Activated T-cell treated with anti-CD3 and anti-CD28 coated beads, Interleukin-2, amount 50 U/mL, for 1 hour (primary cell): ENCODE data around the gene TMEM30B.

Experiments used
- DNase-seq: peaks from one replicate; pipeline ENCODE4 v3.0.0-alpha.2; 2020

Gene TMEM30B

GRCh38 chr14:61229475-61229888, 51.7 kb downstream of the TMEM30B start:
- DNase-seq: no peak

DNA sequence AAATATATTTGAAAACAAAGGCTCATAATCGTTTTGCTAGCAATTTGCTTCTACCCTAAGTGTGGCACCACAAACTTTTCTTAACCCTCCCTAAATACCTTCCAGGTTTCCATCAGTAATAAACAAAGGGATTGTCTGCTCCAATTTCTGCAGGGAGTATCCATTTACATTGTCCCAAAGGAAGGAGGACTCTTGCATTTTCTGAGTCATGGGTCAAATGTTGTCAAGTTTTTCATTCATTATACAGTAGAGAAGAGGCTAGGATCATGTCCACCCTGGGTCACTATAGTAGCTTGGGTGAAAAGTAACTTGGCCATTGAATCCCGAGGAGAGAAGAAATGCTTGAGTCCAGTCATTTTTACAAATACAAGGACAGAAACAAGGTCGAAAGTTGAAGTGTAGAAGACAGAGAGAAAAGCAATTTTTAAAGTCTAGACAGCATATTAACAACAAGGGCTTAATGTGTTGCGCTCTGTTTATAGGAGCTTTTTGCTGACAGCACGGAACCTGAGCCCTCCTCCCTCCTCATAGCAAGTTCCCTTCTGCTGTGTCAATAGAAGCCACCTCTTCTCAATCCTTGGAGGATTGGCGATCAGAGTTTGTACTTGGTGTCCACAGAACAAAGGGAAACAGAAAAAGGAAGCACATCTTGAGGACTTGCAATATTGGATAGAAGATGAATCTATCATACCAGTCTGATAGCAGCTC, 53.1 kb downstream of the TMEM30B start:
- DNase-seq: no peak
